ENCODE data around the gene COX6A2. TPM values are rescaled to one million over a fixed set of nuclear protein-coding genes. Genes with fewer than 3 reads are reported as not detected.

Gene COX6A2
- total RNA-seq, 1 experiment from 2014 or later: not detected

GRCh38 chr16:31436221-31437045 is 8.3 kb upstream of the COX6A2 start:
- ChIA-PET CTCF (no interaction called here), POLR2A (no interaction called here)
- in situ Hi-C loops (cut with HindIII; ENCODE audit: low pct_unique_long_range_greater_than_20kb, low sequenced_read_pairs): no loop called here
- Histone ChIP-seq H3K27ac (ENCODE audit: low read length) (no peak overlapping the region), H3K27me3 (ENCODE audit: control insufficient read depth, insufficient read depth, low read length) (no peaks in the 10 kb centered on the region), H3K4me1 (ENCODE audit: control insufficient read depth, insufficient read depth, low read length) (no peaks in the 10 kb centered on the region), H3K36me3 (ENCODE audit: control insufficient read depth, insufficient read depth, low read length) (no peaks in the 10 kb centered on the region), H3K4me3 (ENCODE audit: low read depth in 2 of 2, low read length in 2 of 2) (no peak overlapping the region), H3K9me3 (ENCODE audit: control insufficient read depth, insufficient read depth, low read depth, low read length) (no peaks in the 10 kb centered on the region)
- intact Hi-C loops (cut with micrococcal nuclease; ENCODE audit: unreplicated experiment): no loop called here
- no TSS peak for BruUV-seq (replicated peaks)
- ATAC-seq (peak; percentile 40), DNase-seq (ENCODE audit: low read depth, low spot score) (no peak)
- TF ChIP-seq SIN3A (IDR thresholded peaks at IDR 0.05; ENCODE audit: borderline replicate concordance, insufficient read depth, low read depth, low read length) (no peak), REST (IDR thresholded peaks at IDR 0.05; ENCODE audit: insufficient read depth in 1 of 2, low read depth in 2 of 2, low read length in 1 of 2) (no peak), POLR2AphosphoS5 (IDR thresholded peaks at IDR 0.05; ENCODE audit: low read depth, low read length) (no peak), TCF7L2 (IDR thresholded peaks at IDR 0.05; ENCODE audit: low read depth, low read length) (no peak)
- TF ChIP-seq, protein P1, sequence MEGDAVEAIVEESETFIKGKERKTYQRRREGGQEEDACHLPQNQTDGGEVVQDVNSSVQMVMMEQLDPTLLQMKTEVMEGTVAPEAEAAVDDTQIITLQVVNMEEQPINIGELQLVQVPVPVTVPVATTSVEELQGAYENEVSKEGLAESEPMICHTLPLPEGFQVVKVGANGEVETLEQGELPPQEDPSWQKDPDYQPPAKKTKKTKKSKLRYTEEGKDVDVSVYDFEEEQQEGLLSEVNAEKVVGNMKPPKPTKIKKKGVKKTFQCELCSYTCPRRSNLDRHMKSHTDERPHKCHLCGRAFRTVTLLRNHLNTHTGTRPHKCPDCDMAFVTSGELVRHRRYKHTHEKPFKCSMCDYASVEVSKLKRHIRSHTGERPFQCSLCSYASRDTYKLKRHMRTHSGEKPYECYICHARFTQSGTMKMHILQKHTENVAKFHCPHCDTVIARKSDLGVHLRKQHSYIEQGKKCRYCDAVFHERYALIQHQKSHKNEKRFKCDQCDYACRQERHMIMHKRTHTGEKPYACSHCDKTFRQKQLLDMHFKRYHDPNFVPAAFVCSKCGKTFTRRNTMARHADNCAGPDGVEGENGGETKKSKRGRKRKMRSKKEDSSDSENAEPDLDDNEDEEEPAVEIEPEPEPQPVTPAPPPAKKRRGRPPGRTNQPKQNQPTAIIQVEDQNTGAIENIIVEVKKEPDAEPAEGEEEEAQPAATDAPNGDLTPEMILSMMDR (IDR thresholded peaks at IDR 0.05): no peak

GRCh38 chr16:31435341-31436220 is 7.4 kb upstream of the COX6A2 start:
- in situ Hi-C loops (cut with HindIII; ENCODE audit: low pct_unique_long_range_greater_than_20kb, low sequenced_read_pairs) (no loop called here), intact Hi-C loops (cut with micrococcal nuclease; ENCODE audit: unreplicated experiment) (no loop called here)
- no peaks in the 10 kb centered on the region for H3K4me1 ChIP-seq (ENCODE audit: control insufficient read depth, insufficient read depth, low read length)
- no peaks in the 10 kb centered on the region for H3K9me3 ChIP-seq (ENCODE audit: control insufficient read depth, insufficient read depth, low read depth, low read length)
- H3K4me3 ChIP-seq (ENCODE audit: low read depth in 2 of 2, low read length in 2 of 2): no peak overlapping the region
- POLR2A ChIA-PET: no interaction called here
- no peak for DNase-seq (ENCODE audit: low read depth, low spot score)
- H3K27ac ChIP-seq (ENCODE audit: low read length): no peak overlapping the region
- ATAC-seq: 0 out of 2 replicates have a peak, but pooled peaks have one; percentile 27
- BruUV-seq (replicated peaks): no TSS peak
- TF ChIP-seq POLR2AphosphoS5 (IDR thresholded peaks at IDR 0.05; ENCODE audit: low read depth, low read length): no peak
- no peak for TF ChIP-seq TCF7L2 (IDR thresholded peaks at IDR 0.05; ENCODE audit: low read depth, low read length)
- CTCF ChIA-PET: interaction anchor here (0.6 kb wide), 1 partner anchor 236 kb away, joined by 4 read pairs; no protein-coding TSS in a partner anchor
- no peaks in the 10 kb centered on the region for H3K27me3 ChIP-seq (ENCODE audit: control insufficient read depth, insufficient read depth, low read length)
- no peaks in the 10 kb centered on the region for H3K36me3 ChIP-seq (ENCODE audit: control insufficient read depth, insufficient read depth, low read length)
